ENCODE measurements around the gene APOBEC4.

DNA sequence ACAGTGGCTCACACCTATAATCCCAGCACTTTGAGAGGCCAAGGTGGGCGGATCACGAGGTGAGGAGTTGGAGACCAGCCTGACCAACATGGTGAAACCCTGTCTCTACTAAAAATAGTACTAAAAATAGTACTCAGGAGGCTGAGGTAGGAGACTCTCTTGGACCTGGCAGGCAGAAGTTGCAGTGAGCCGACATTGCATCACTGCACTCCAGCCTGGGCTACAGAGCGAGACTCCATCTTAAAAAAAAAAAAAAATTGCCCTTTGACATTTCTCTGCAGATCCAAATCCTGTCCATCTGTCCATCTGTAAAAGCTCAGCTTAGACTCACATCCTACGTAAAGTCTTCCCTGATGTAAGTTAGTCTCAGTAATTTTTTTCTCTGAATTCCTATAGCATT lies 56.6 kb downstream of the APOBEC4 start:
- TF ChIP-seq EZH2 (IDR thresholded peaks at IDR 0.05; ENCODE audit: borderline replicate concordance), result no peak
- no peak for TF ChIP-seq CTCF (IDR thresholded peaks at IDR 0.05; ENCODE audit: poor library complexity)

All from hepatocyte (in vitro differentiated cells).